GM19467 (cell line): ENCODE measurements around the gene WNT1.

Source experiments
- ATAC-seq: cut with Tn5 transposase; IDR thresholded peaks from one replicate; pipeline ENCODE4 v1.9.1; 2021; ENCODE audit warnings: mild to moderate bottlenecking, moderate library complexity; ENCODE audit not compliant: unreplicated experiment

Gene WNT1

DNA sequence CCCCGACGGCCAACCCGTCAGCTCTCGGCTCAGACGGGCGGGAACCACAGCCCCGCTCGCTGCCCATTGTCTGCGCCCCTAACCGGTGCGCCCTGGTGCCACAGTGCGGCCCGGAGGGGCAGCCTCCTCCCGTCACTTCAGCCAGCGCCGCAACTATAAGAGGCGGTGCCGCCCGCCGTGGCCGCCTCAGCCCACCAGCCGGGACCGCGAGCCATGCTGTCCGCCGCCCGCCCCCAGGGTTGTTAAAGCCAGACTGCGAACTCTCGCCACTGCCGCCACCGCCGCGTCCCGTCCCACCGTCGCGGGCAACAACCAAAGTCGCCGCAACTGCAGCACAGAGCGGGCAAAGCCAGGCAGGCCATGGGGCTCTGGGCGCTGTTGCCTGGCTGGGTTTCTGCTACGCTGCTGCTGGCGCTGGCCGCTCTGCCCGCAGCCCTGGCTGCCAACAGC, at the start of gene WNT1:
TSS of gene WNT1 (plus strand) at position 32 of the 450 bp plus-strand sequence. CDS start at position 361, 329 bp downstream.
- no peak for ATAC-seq

DNA sequence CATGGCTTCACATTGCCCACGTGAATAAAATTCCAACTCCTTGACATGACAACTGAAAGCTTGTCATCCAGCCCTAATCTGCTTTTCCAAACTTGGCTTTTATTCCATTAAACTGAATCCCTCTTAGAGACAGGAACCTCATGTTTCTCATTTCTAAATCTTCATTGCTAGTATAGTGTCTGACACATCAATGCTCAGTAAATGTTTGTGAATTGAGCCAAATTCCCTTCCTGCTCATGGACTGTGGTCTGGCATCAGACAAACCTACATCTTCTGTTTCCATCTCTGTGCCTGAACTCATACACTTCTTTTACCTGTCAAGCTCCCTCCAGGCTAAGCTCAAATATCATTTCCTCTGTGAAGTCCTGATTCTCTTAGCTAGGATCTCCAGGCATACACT, 48.6 kb upstream of the WNT1 start:
- ATAC-seq: no peak

GRCh38 chr12:48930475-48930874, 47.6 kb upstream of the WNT1 start:
- no peak for ATAC-seq

DNA sequence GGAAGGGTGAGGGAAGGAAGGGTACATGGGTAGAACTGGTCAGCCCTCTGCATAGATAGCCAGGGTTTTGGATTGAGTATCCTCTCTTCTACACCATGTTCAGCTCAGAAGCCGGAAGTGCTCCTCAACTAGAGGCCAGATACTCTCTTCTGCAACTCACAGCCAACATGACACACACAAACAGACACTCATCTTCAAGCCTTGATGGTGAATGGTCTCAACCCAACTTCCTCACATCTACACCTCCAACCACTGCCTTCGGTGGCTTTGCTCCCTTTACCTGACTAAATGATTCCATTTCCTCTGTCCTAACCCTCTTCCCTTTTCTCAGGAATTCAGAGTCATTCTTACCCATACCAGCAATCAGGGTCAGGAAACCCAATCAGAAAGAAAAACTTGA, 45.2 kb upstream of the WNT1 start:
- no peak for ATAC-seq

GRCh38 chr12:48933664-48934311, 44.3 kb upstream of the WNT1 start:
- no peak for ATAC-seq

- ATAC-seq: no peak
Measured at GRCh38 chr12:48934312-48934706, 43.8 kb upstream of the WNT1 start.

- no peak for ATAC-seq
Measured at GRCh38 chr12:48936379-48936979, 41.6 kb upstream of the WNT1 start.

- no peak for ATAC-seq
Measured at GRCh38 chr12:48937170-48937569, 41.0 kb upstream of the WNT1 start.

GRCh38 chr12:48938805-48939204, 39.3 kb upstream of the WNT1 start:
- ATAC-seq: no peak

GRCh38 chr12:48940181-48940580, 37.9 kb upstream of the WNT1 start:
- no peak for ATAC-seq

DNA sequence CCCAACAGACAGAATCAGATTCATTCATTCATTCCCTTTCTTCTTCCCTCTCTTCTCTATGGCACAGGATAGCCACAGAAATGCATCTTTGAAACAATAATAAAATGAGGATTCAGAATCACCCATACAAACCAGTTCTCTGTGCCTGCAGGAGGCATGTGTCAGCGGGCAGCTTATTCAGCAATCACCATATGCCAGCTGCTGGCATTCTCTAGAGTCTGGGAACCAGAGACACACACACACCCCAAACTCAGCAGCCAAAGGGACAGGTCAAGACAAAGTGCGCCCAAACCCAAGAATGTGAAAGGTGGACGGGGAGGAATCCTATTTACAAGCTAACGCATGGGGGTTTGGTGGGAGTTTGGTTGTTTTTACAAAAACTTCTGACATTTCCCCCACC, 34.9 kb upstream of the WNT1 start:
- ATAC-seq: no peak

GRCh38 chr12:48946205-48946604, 31.9 kb upstream of the WNT1 start:
- ATAC-seq: no peak

DNA sequence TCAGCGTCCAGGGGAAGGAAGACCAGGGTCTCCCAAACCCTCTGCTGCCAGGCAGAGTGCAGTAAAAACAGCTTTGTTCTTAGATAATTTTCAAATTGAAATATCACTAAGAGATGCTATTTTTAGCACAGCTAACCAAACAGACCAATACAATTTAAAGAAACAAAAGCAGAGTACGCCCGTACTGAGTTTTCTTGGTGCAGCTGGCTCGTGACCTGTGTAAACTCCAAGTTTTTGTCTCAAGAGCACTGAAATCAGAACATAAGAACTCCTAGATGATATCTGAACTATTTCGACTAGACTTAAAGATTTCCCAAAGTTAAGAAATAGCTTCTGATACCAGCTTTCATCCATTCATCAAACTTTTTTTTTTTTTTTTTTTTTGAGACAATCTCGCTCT, 31.2 kb upstream of the WNT1 start:
- no peak for ATAC-seq

- ATAC-seq: no peak
Measured at GRCh38 chr12:48947727-48948126, 30.4 kb upstream of the WNT1 start.

DNA sequence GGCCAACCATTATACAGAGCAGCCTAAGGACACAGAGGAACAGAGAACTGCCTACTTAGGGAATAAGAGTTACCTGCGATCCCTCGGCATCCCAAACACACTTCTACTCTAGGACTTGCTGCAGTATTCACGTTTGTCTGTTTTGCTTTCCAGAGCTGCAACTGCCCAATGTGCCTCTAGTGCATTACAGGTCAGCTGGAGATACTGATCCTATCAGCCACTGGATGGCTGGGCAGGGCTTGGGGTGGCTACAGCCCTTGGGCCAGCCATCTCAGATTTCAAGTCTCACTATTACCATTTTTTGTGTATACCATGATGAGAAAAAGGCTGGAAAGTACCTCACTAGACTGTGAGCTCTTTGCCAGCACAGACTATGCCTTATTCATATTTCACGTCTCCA, 25.4 kb upstream of the WNT1 start:
- ATAC-seq: no peak

DNA sequence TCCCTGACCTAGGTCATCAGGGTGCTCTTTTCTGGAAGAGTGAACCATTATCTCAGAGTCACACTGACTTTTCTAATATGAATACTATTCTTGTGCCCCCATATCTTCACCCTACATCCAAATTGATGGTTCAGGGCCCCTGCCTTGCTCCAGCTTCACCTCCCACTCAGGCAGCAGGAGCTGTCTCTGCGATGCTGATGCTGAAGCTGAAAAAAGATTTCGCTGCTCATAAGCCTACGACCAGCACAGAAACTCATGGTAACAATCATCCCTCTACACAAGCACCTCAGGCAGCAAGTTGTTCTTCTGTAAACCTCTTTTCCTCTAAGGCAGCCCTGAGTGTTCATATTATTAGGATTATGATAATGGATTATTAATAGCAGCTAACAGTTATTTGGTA, 24.1 kb upstream of the WNT1 start:
- no peak for ATAC-seq

- ATAC-seq: no peak
Measured at GRCh38 chr12:48954841-48955501, 23.2 kb upstream of the WNT1 start.

GRCh38 chr12:48956279-48957140, 21.6 kb upstream of the WNT1 start:
- ATAC-seq: peak; percentile 17

- peak; percentile 82 for ATAC-seq
Measured at GRCh38 chr12:48957141-48958048, 20.7 kb upstream of the WNT1 start, which contains the start of gene ARF3. ARF3 (minus strand) TSS chr12:48957487; CDS start chr12:48941095, 16,392 bp downstream.

GRCh38 chr12:48958049-48958388, 20.1 kb upstream of the WNT1 start:
- no peak for ATAC-seq
